ENCODE results near the gene RAB10. TPM values are rescaled to one million over a fixed set of nuclear protein-coding genes. Genes with fewer than 3 reads are reported as not detected.

Gene RAB10
- total and polyA plus RNA-seq, 2 of the 13 experiments (the other 11 are each of a cell fraction or from before 2014, with no cell fraction given), result 48.2 to 120 TPM

DNA sequence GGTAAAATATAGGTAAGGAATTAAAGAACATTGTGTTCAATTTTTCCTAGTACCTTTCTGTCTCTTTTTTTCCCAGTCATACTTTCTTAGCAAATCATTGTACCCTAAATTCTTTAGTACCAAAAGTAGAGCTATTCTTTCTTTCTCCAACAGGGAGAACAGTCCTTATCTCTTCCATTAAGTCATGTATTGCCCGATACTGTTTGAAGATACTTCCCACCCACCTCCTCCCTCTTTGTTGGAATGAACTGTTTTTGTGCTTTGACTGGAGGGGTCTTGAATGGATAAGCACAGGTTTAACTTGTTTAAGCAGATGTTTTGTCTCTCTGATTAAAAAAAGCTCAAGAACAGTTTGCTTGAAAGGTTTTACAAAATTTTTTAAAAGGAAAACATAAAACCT is 41.3 kb downstream of the RAB10 start:
- no TSS peak for BruUV-seq (replicated peaks)
- no peaks in the 10 kb centered on the region for H3K27me3 ChIP-seq (ENCODE audit: control insufficient read depth in 1 of 2, insufficient read depth in 2 of 2, low read length in 2 of 2)
- H4K20me1 ChIP-seq (ENCODE audit: insufficient read depth, low read length), result peaks cover 66% of the 10 kb centered on the region
- peaks cover 92% of the 10 kb centered on the region for H3K79me2 ChIP-seq (ENCODE audit: insufficient read depth, low read length)
- H3K9ac ChIP-seq (ENCODE audit: insufficient read depth, low read depth, low read length), result no peak overlapping the region
- H2AFZ ChIP-seq (ENCODE audit: low read length), result no peak overlapping the region
- intact Hi-C loops (cut with micrococcal nuclease; ENCODE audit: unreplicated experiment) (loop anchor here (10.0 kb wide), 1 partner anchor 80 kb away; no protein-coding TSS in a partner anchor), in situ Hi-C loops (cut with HindIII; ENCODE audit: extremely low pct_ligation_motif_present, low pct_unique_long_range_greater_than_20kb) (no loop called here)
- ChIA-PET POLR2A (no interaction called here), CTCF (ENCODE audit: low intra/inter-chr PET ratio, low total read pairs) (no interaction called here)
- TF ChIP-seq ZNF329 (CRISPR knock-in tag; IDR thresholded peaks at IDR 0.05; ENCODE audit: low read depth), result no peak
- TF ChIP-seq KDM5B (CRISPR knock-in tag; IDR thresholded peaks at IDR 0.05; ENCODE audit: borderline replicate concordance), result no peak
- no peak for TF ChIP-seq TBL1XR1 (IDR thresholded peaks at IDR 0.05; ENCODE audit: borderline replicate concordance, low read length, partially characterized antibody)
- no peak for TF ChIP-seq ZNF3 (CRISPR knock-in tag; IDR thresholded peaks at IDR 0.05)
- TF ChIP-seq FOXO1 (CRISPR knock-in tag; IDR thresholded peaks at IDR 0.05), result no peak
- no peak for TF ChIP-seq ZNF354B (CRISPR knock-in tag; IDR thresholded peaks at IDR 0.05)
- TF ChIP-seq ZNF260 (CRISPR knock-in tag; IDR thresholded peaks at IDR 0.05; ENCODE audit: borderline replicate concordance, low read depth), result no peak
- FAIRE-seq (no peak), ATAC-seq (no peak), DNase-seq (ENCODE audit: low spot score) (no peak)
- H3K4me2 ChIP-seq (ENCODE audit: low read depth, low read length), result no peak overlapping the region
- peaks cover 0 to 3% of the 10 kb centered on the region in 2 experiments; a peak in 1 of 5 replicates for H3K36me3 ChIP-seq (replicated peaks in 1 of 2; ENCODE audit: control insufficient read depth in 1 of 2, insufficient read depth in 2 of 2, low read length in 2 of 2)
- H3K9me3 ChIP-seq (ENCODE audit: low read length), result no peaks in the 10 kb centered on the region
- 76% methylated on average over 1 of the region's 1 CpG for WGBS (ENCODE audit: low lambda C conversion rate)
- no peak overlapping the region for H3K27ac ChIP-seq (ENCODE audit: extremely low read length, insufficient read depth, low read length)
- no peak overlapping the region for H3K4me3 ChIP-seq (replicated peaks in 1 of 3; ENCODE audit: insufficient read depth in 1 of 3, low read depth in 2 of 3, low read length in 3 of 3)
- peaks cover 67% of the 10 kb centered on the region for H3K4me1 ChIP-seq (ENCODE audit: insufficient read depth, low read length)

DNA sequence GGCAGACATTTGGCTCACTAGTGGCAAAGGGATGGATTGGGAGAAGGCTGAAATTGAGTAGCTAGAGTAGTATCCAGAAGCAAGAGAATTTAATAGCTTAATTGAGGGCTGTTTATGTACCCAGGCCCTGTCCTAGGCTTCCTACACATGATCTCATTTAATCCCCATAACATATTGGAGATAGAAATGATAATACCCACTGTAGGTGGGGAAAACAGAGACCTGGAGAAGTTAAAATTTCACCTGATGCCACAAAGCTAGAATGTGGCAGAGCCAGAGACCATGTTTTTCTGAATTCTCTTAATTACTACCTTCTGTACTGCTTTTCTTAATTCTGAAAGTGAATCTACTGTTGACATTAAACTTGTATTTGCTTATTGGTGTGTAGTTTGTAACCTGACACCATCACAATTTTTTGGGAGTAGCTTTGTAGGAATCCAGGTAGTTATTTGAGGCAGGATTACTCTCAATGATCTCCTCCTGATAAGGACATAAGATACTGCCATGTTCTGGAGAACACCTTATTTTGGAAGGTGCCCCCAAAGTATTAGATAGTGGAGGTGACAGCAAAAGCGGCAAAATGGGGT is 42.2 kb downstream of the RAB10 start:
- H2AFZ ChIP-seq (ENCODE audit: low read length), result no peak overlapping the region
- peaks cover 0 to 7% of the 10 kb centered on the region in 2 experiments; a peak in 3 of 5 replicates for H3K36me3 ChIP-seq (replicated peaks in 1 of 2; ENCODE audit: control insufficient read depth in 1 of 2, insufficient read depth in 2 of 2, low read length in 2 of 2)
- H3K27ac ChIP-seq (ENCODE audit: extremely low read length, insufficient read depth, low read length), result no peak overlapping the region
- peaks cover 71% of the 10 kb centered on the region for H4K20me1 ChIP-seq (ENCODE audit: insufficient read depth, low read length)
- DNase-seq (ENCODE audit: low spot score), result peak; percentile 30
- H3K79me2 ChIP-seq (ENCODE audit: insufficient read depth, low read length), result peaks cover 92% of the 10 kb centered on the region
- no peak for FAIRE-seq
- no peaks in the 10 kb centered on the region for H3K27me3 ChIP-seq (ENCODE audit: control insufficient read depth in 1 of 2, insufficient read depth in 2 of 2, low read length in 2 of 2)
- in situ Hi-C loops (cut with HindIII; ENCODE audit: extremely low pct_ligation_motif_present, low pct_unique_long_range_greater_than_20kb) (no loop called here), intact Hi-C loops (cut with micrococcal nuclease; ENCODE audit: unreplicated experiment) (loop anchor here (10.0 kb wide), 1 partner anchor 81 kb away; no protein-coding TSS in a partner anchor)
- no peak for ATAC-seq
- H3K4me3 ChIP-seq (replicated peaks in 1 of 3; ENCODE audit: insufficient read depth in 1 of 3, low read depth in 2 of 3, low read length in 3 of 3), result no peak overlapping the region
- ChIA-PET CTCF (ENCODE audit: low intra/inter-chr PET ratio, low total read pairs) (no interaction called here), POLR2A (interaction anchor here (0.9 kb wide), 1 partner anchor 42 kb away, joined by 5 read pairs; the partner anchor contains the start of gene RAB10)
- BruUV-seq (replicated peaks), result no TSS peak
- peaks cover 8% of the 10 kb centered on the region for H3K9me3 ChIP-seq (ENCODE audit: low read length)
- H3K4me1 ChIP-seq (ENCODE audit: insufficient read depth, low read length), result peaks cover 74% of the 10 kb centered on the region
- no peak overlapping the region for H3K9ac ChIP-seq (ENCODE audit: insufficient read depth, low read depth, low read length)
- WGBS (ENCODE audit: low lambda C conversion rate), result 97% methylated on average over 1 of the region's 1 CpG
- H3K4me2 ChIP-seq (ENCODE audit: low read depth, low read length), result no peak overlapping the region
- TF ChIP-seq, protein P1, sequence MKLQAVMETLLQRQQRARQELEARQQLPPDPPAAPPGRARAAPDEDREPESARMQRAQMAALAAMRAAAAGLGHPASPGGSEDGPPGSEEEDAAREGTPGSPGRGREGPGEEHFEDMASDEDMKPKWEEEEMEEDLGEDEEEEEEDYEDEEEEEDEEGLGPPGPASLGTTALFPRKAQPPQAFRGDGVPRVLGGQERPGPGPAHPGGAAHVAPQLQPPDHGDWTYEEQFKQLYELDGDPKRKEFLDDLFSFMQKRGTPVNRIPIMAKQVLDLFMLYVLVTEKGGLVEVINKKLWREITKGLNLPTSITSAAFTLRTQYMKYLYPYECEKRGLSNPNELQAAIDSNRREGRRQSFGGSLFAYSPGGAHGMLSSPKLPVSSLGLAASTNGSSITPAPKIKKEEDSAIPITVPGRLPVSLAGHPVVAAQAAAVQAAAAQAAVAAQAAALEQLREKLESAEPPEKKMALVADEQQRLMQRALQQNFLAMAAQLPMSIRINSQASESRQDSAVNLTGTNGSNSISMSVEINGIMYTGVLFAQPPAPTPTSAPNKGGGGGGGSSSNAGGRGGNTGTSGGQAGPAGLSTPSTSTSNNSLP (IDR thresholded peaks at IDR 0.05; ENCODE audit: low read depth, low read length), result peak; percentile 77; the same call in 1 of the 2 replicates
- TF ChIP-seq, protein P2, sequence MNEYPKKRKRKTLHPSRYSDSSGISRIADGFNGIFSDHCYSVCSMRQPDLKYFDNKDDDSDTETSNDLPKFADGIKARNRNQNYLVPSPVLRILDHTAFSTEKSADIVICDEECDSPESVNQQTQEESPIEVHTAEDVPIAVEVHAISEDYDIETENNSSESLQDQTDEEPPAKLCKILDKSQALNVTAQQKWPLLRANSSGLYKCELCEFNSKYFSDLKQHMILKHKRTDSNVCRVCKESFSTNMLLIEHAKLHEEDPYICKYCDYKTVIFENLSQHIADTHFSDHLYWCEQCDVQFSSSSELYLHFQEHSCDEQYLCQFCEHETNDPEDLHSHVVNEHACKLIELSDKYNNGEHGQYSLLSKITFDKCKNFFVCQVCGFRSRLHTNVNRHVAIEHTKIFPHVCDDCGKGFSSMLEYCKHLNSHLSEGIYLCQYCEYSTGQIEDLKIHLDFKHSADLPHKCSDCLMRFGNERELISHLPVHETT (CRISPR knock-in tag; conservative IDR thresholded peaks at IDR 0.05), result no peak
- TF ChIP-seq, protein P3, sequence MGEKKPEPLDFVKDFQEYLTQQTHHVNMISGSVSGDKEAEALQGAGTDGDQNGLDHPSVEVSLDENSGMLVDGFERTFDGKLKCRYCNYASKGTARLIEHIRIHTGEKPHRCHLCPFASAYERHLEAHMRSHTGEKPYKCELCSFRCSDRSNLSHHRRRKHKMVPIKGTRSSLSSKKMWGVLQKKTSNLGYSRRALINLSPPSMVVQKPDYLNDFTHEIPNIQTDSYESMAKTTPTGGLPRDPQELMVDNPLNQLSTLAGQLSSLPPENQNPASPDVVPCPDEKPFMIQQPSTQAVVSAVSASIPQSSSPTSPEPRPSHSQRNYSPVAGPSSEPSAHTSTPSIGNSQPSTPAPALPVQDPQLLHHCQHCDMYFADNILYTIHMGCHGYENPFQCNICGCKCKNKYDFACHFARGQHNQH (CRISPR knock-in tag; IDR thresholded peaks at IDR 0.05), result no peak
- no peak for TF ChIP-seq ZNF235 (CRISPR knock-in tag; IDR thresholded peaks at IDR 0.05; ENCODE audit: borderline replicate concordance)
- no peak for TF ChIP-seq ZNF292 (CRISPR knock-in tag; IDR thresholded peaks at IDR 0.05; ENCODE audit: borderline replicate concordance, low read depth)
- no peak for TF ChIP-seq ZNF841 (CRISPR knock-in tag; IDR thresholded peaks at IDR 0.05; ENCODE audit: borderline replicate concordance)
- peak; percentile 99 for TF ChIP-seq SIX1 (CRISPR knock-in tag; IDR thresholded peaks at IDR 0.05; ENCODE audit: borderline replicate concordance)

Measured in HepG2 (cell line).